HepG2 (cell line): ENCODE results near the gene ZSCAN21. TPM values are rescaled to one million over a fixed set of nuclear protein-coding genes. Genes with fewer than 3 reads are reported as not detected.
A peak's percentile ranks its signal among the peaks of the same experiment; 100 is the strongest.

Experiments used
- DNMT1 ChIP-seq: sonication (generic); formaldehyde crosslinking; IDR thresholded peaks from 2 replicates; pipeline ENCODE4 v1.5.1; 2020; ENCODE audit warnings: mild to moderate bottlenecking, missing genetic modification reagents
- GABPB1 ChIP-seq: IDR thresholded peaks from 2 replicates; pipeline ENCODE4 v1.6.1; 2016; ENCODE audit warnings: mild to moderate bottlenecking, missing genetic modification reagents, moderate library complexity, missing compliant biosample characterization
- GPN1 ChIP-seq: sonication (generic); formaldehyde crosslinking; IDR thresholded peaks from 2 replicates; pipeline ENCODE4 v1.5.1; 2020; ENCODE audit warnings: missing genetic modification reagents, borderline replicate concordance
- NFE2 ChIP-seq: sonication (generic); formaldehyde crosslinking; IDR thresholded peaks from 2 replicates; pipeline ENCODE4 v1.4.0; 2020; ENCODE audit warnings: missing genetic modification reagents
- RFX5 ChIP-seq: IDR thresholded peaks from 2 replicates; pipeline ENCODE4 v1.6.1; 2011; ENCODE audit warnings: low read depth, low read length, improper control_type of control experiment
- TRIM24 ChIP-seq: sonication (generic); formaldehyde crosslinking; IDR thresholded peaks from 2 replicates; pipeline ENCODE4 v1.8.0; 2022; ENCODE audit warnings: mild to moderate bottlenecking, missing genetic modification reagents
- ZFP37 ChIP-seq: sonication (generic); formaldehyde crosslinking; IDR thresholded peaks from 2 replicates; pipeline ENCODE4 v1.4.0; 2020; ENCODE audit warnings: missing genetic modification reagents, borderline replicate concordance
- ZNF747 ChIP-seq: sonication (generic); formaldehyde crosslinking; IDR thresholded peaks from 2 replicates; pipeline ENCODE4 v1.8.1; 2023; ENCODE audit warnings: missing genetic modification reagents, mild to moderate bottlenecking, borderline replicate concordance
- ZNF879 ChIP-seq: sonication (generic); formaldehyde crosslinking; IDR thresholded peaks from 2 replicates; pipeline ENCODE4 v1.8.1; 2023; ENCODE audit warnings: missing genetic modification reagents
- polyA plus RNA-seq, 8 experiments: library from polyadenylated mRNA; depleted of rRNA in 3 of 8; stranded (reverse) in 7 of 8; unstranded in 1 of 8; fragments of >200 nt; fragmentation: Illumina TruSeq in 4 of 8; extraction: Trizol in 4 of 8; gene quantifications; 2 replicates each; pipeline versions ENCODE4 v1.2.1 to v1.2.3, GENCODE V29; 2011 to 2016; ENCODE audit warnings: low read depth in 4 of 8, missing spikeins in 1 of 8, mixed read lengths in 1 of 8; ENCODE audit not compliant: insufficient read depth in 1 of 8
- total RNA-seq, 5 experiments: library from RNA; depleted of rRNA; stranded (reverse); fragments of >200 nt; fragmentation: Illumina TruSeq; extraction: Trizol; gene quantifications; 2 replicates each; pipeline ENCODE4 v1.2.3, GENCODE V29; 2016; ENCODE audit warnings: low read depth in 1 of 5
- TF ChIP-seq, protein P1 (sequence below): sonication (generic); formaldehyde crosslinking; IDR thresholded peaks from 2 replicates; pipeline ENCODE4 v1.8.1; 2023; ENCODE audit warnings: mild to moderate bottlenecking, missing genetic modification reagents
- TF ChIP-seq, protein P2 (sequence below): sonication (generic); formaldehyde crosslinking; IDR thresholded peaks from 2 replicates; pipeline ENCODE4 v1.4.0; 2020; ENCODE audit warnings: mild to moderate bottlenecking, low read depth, missing genetic modification reagents
- TF ChIP-seq, protein P3 (sequence below): sonication (generic); formaldehyde crosslinking; IDR thresholded peaks from 2 replicates; pipeline ENCODE4 v1.4.0; 2020; ENCODE audit warnings: missing genetic modification reagents
- TF ChIP-seq, protein P4 (sequence below): sonication (generic); formaldehyde crosslinking; IDR thresholded peaks from 2 replicates; pipeline ENCODE4 v1.4.0; 2020; ENCODE audit warnings: missing genetic modification reagents
- TF ChIP-seq, protein P5 (sequence below): sonication (generic); formaldehyde crosslinking; conservative IDR thresholded peaks from 2 replicates; pipeline ENCODE4 v1.8.1; 2023; ENCODE audit warnings: missing genetic modification reagents
- TF ChIP-seq, protein P6 (sequence below): sonication (generic); formaldehyde crosslinking; IDR thresholded peaks from 2 replicates; pipeline ENCODE4 v1.4.0; 2020; ENCODE audit warnings: missing genetic modification reagents, borderline replicate concordance
- TF ChIP-seq, protein P7 (sequence below): sonication (generic); formaldehyde crosslinking; IDR thresholded peaks from 2 replicates; pipeline ENCODE4 v1.4.0; 2020; ENCODE audit warnings: mild to moderate bottlenecking, missing genetic modification reagents

The ZSCAN21 gene
- total and polyA plus RNA-seq, 2 of the 13 experiments (the other 11 are each of a cell fraction or from before 2014, with no cell fraction given): 7.0 to 10.0 TPM

DNA sequence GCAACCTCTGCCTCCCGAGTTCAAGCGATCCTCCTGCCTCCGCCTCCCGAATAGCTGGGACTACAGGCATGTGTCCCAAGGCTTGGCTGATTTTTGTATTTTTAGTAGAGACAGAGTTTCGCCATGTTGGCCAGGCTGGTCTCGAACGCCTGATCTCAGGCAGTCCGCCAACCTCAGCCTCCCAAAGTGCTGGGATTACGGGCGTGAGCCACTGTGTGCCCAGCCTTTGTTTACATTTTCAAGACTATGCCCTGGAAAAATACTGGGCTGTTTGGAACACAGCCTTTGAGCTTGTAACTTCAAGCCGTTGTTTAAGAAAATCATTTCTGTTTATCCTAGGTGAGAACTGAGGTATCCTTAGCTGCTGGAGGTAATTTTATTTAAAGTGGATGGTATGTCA lies 32.3 kb upstream of the ZSCAN21 start (continued):
- no peak for TF ChIP-seq ZNF879 (CRISPR knock-in tag)
- TF ChIP-seq RFX5: no peak
- TF ChIP-seq, protein P1, sequence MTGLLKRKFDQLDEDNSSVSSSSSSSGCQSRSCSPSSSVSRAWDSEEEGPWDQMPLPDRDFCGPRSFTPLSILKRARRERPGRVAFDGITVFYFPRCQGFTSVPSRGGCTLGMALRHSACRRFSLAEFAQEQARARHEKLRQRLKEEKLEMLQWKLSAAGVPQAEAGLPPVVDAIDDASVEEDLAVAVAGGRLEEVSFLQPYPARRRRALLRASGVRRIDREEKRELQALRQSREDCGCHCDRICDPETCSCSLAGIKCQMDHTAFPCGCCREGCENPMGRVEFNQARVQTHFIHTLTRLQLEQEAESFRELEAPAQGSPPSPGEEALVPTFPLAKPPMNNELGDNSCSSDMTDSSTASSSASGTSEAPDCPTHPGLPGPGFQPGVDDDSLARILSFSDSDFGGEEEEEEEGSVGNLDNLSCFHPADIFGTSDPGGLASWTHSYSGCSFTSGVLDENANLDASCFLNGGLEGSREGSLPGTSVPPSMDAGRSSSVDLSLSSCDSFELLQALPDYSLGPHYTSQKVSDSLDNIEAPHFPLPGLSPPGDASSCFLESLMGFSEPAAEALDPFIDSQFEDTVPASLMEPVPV: no peak
- TF ChIP-seq ZFP37: no peak
- TF ChIP-seq, protein P2, sequence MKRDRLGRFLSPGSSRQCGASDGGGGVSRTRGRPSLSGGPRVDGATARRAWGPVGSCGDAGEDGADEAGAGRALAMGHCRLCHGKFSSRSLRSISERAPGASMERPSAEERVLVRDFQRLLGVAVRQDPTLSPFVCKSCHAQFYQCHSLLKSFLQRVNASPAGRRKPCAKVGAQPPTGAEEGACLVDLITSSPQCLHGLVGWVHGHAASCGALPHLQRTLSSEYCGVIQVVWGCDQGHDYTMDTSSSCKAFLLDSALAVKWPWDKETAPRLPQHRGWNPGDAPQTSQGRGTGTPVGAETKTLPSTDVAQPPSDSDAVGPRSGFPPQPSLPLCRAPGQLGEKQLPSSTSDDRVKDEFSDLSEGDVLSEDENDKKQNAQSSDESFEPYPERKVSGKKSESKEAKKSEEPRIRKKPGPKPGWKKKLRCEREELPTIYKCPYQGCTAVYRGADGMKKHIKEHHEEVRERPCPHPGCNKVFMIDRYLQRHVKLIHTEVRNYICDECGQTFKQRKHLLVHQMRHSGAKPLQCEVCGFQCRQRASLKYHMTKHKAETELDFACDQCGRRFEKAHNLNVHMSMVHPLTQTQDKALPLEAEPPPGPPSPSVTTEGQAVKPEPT (CRISPR knock-in tag): no peak
- TF ChIP-seq, protein P3, sequence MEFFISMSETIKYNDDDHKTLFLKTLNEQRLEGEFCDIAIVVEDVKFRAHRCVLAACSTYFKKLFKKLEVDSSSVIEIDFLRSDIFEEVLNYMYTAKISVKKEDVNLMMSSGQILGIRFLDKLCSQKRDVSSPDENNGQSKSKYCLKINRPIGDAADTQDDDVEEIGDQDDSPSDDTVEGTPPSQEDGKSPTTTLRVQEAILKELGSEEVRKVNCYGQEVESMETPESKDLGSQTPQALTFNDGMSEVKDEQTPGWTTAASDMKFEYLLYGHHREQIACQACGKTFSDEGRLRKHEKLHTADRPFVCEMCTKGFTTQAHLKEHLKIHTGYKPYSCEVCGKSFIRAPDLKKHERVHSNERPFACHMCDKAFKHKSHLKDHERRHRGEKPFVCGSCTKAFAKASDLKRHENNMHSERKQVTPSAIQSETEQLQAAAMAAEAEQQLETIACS (CRISPR knock-in tag): no peak
- no peak for TF ChIP-seq TRIM24 (CRISPR knock-in tag)
- TF ChIP-seq, protein P4, sequence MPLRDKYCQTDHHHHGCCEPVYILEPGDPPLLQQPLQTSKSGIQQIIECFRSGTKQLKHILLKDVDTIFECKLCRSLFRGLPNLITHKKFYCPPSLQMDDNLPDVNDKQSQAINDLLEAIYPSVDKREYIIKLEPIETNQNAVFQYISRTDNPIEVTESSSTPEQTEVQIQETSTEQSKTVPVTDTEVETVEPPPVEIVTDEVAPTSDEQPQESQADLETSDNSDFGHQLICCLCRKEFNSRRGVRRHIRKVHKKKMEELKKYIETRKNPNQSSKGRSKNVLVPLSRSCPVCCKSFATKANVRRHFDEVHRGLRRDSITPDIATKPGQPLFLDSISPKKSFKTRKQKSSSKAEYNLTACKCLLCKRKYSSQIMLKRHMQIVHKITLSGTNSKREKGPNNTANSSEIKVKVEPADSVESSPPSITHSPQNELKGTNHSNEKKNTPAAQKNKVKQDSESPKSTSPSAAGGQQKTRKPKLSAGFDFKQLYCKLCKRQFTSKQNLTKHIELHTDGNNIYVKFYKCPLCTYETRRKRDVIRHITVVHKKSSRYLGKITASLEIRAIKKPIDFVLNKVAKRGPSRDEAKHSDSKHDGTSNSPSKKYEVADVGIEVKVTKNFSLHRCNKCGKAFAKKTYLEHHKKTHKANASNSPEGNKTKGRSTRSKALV (CRISPR knock-in tag): no peak
- TF ChIP-seq, protein P5, sequence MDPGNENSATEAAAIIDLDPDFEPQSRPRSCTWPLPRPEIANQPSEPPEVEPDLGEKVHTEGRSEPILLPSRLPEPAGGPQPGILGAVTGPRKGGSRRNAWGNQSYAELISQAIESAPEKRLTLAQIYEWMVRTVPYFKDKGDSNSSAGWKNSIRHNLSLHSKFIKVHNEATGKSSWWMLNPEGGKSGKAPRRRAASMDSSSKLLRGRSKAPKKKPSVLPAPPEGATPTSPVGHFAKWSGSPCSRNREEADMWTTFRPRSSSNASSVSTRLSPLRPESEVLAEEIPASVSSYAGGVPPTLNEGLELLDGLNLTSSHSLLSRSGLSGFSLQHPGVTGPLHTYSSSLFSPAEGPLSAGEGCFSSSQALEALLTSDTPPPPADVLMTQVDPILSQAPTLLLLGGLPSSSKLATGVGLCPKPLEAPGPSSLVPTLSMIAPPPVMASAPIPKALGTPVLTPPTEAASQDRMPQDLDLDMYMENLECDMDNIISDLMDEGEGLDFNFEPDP: no peak
- no peak for TF ChIP-seq ZNF747
- TF ChIP-seq NFE2 (CRISPR knock-in tag): no peak
- TF ChIP-seq GABPB1 (CRISPR knock-in tag): peak; percentile 38
- no peak for TF ChIP-seq GPN1 (CRISPR knock-in tag)
- TF ChIP-seq DNMT1 (CRISPR knock-in tag): no peak
- TF ChIP-seq, protein P6, sequence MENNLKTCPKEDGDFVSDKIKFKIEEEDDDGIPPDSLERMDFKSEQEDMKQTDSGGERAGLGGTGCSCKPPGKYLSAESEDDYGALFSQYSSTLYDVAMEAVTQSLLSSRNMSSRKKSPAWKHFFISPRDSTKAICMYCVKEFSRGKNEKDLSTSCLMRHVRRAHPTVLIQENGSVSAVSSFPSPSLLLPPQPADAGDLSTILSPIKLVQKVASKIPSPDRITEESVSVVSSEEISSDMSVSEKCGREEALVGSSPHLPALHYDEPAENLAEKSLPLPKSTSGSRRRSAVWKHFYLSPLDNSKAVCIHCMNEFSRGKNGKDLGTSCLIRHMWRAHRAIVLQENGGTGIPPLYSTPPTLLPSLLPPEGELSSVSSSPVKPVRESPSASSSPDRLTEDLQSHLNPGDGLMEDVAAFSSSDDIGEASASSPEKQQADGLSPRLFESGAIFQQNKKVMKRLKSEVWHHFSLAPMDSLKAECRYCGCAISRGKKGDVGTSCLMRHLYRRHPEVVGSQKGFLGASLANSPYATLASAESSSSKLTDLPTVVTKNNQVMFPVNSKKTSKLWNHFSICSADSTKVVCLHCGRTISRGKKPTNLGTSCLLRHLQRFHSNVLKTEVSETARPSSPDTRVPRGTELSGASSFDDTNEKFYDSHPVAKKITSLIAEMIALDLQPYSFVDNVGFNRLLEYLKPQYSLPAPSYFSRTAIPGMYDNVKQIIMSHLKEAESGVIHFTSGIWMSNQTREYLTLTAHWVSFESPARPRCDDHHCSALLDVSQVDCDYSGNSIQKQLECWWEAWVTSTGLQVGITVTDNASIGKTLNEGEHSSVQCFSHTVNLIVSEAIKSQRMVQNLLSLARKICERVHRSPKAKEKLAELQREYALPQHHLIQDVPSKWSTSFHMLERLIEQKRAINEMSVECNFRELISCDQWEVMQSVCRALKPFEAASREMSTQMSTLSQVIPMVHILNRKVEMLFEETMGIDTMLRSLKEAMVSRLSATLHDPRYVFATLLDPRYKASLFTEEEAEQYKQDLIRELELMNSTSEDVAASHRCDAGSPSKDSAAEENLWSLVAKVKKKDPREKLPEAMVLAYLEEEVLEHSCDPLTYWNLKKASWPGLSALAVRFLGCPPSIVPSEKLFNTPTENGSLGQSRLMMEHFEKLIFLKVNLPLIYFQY (CRISPR knock-in tag): no peak; the same call in 1 of the 2 replicates
- TF ChIP-seq, protein P7, sequence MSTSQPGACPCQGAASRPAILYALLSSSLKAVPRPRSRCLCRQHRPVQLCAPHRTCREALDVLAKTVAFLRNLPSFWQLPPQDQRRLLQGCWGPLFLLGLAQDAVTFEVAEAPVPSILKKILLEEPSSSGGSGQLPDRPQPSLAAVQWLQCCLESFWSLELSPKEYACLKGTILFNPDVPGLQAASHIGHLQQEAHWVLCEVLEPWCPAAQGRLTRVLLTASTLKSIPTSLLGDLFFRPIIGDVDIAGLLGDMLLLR: no peak
